ENCODE measurements around the gene RAVER2. TPM values are rescaled to one million over a fixed set of nuclear protein-coding genes. Genes with fewer than 3 reads are reported as not detected.
"Not testable (repeated sequence)": the region's sequence is repeated elsewhere in the genome, so short reads cannot be mapped to it uniquely, and the experiment has no call there.

The RAVER2 gene
- total and polyA plus RNA-seq, 4 donors: 2.9 to 30.2 (median 6.8) TPM

GRCh38 chr1:64811131-64811530 is 66.3 kb downstream of the RAVER2 start:
- TF ChIP-seq CTCF (IDR thresholded peaks at IDR 0.05; ENCODE audit: control extremely low read depth, extremely low read depth): no peak
- H3K9me3 ChIP-seq (ENCODE audit: control insufficient read depth in 4 of 4, insufficient read depth in 3 of 4, low read length in 3 of 4): no peaks in the 10 kb centered on the region
- ATAC-seq (ENCODE audit: insufficient read depth, low FRiP score): no peak
- peaks cover 0 to 12% (median 5%) of the 10 kb centered on the region in 4 donors for H3K36me3 ChIP-seq (ENCODE audit: control insufficient read depth in 4 of 4, insufficient read depth in 4 of 4, low read length in 4 of 4)
- DNase-seq: no peak
- peaks cover 0 to 3% (median 0%) of the 10 kb centered on the region in 5 donors for H3K4me1 ChIP-seq (ENCODE audit: control insufficient read depth in 5 of 5, insufficient read depth in 5 of 5, low read length in 5 of 5)
- H3K27me3 ChIP-seq (ENCODE audit: control insufficient read depth in 3 of 3, insufficient read depth in 3 of 3, low read length in 2 of 3): no peaks in the 10 kb centered on the region
- 94 to 96% methylated on average over 6 of the region's 6 CpGs for WGBS, 2 donors
- H3K4me3 ChIP-seq: no peak overlapping the region
- H3K9ac ChIP-seq (ENCODE audit: insufficient read depth in 1 of 2, low read length in 2 of 2): no peak overlapping the region
- no peak overlapping the region for H3K27ac ChIP-seq (ENCODE audit: low read depth in 1 of 2, low read length in 1 of 2)

GRCh38 chr1:64814427-64814826 is 69.6 kb downstream of the RAVER2 start:
- TF ChIP-seq CTCF (IDR thresholded peaks at IDR 0.05; ENCODE audit: control extremely low read depth, extremely low read depth): no peak
- Histone ChIP-seq H3K9ac (ENCODE audit: insufficient read depth in 1 of 2, low read length in 2 of 2) (no peak overlapping the region), H3K36me3 (ENCODE audit: control insufficient read depth in 4 of 4, insufficient read depth in 4 of 4, low read length in 4 of 4) (peaks cover 0 to 15% (median 5%) of the 10 kb centered on the region in 4 donors), H3K4me1 (ENCODE audit: control insufficient read depth in 5 of 5, insufficient read depth in 5 of 5, low read length in 5 of 5) (no peaks in the 10 kb centered on the region), H3K27ac (ENCODE audit: low read depth in 1 of 2, low read length in 1 of 2) (no peak overlapping the region), H3K9me3 (ENCODE audit: control insufficient read depth in 4 of 4, insufficient read depth in 3 of 4, low read length in 3 of 4) (no peaks in the 10 kb centered on the region), H3K27me3 (ENCODE audit: control insufficient read depth in 3 of 3, insufficient read depth in 3 of 3, low read length in 2 of 3) (no peaks in the 10 kb centered on the region), H3K4me3 (no peak overlapping the region)
- ATAC-seq (ENCODE audit: insufficient read depth, low FRiP score): no peak
- DNase-seq: no peak
- WGBS, 2 donors: 97 to 98% methylated on average over 1 of the region's 1 CpG

- not testable (repeated sequence) for H3K27me3 ChIP-seq (ENCODE audit: control insufficient read depth in 3 of 3, insufficient read depth in 3 of 3, low read length in 2 of 3); DNase-seq; H3K9ac ChIP-seq (ENCODE audit: insufficient read depth in 1 of 2, low read length in 2 of 2); H3K4me1 ChIP-seq (ENCODE audit: control insufficient read depth in 5 of 5, insufficient read depth in 5 of 5, low read length in 5 of 5); H3K27ac ChIP-seq (ENCODE audit: low read depth in 1 of 2, low read length in 1 of 2); ATAC-seq (ENCODE audit: insufficient read depth, low FRiP score); H3K4me3 ChIP-seq; H3K9me3 ChIP-seq (ENCODE audit: control insufficient read depth in 4 of 4, insufficient read depth in 3 of 4, low read length in 3 of 4)
- H3K36me3 ChIP-seq (ENCODE audit: control insufficient read depth in 4 of 4, insufficient read depth in 4 of 4, low read length in 4 of 4): peaks cover 0 to 17% (median 9%) of the 10 kb centered on the region in 4 donors
- 88 to 89% methylated on average over 5 of the region's 5 CpGs for WGBS, 2 donors
Measured at GRCh38 chr1:64817364-64817763, 72.5 kb downstream of the RAVER2 start.

DNA sequence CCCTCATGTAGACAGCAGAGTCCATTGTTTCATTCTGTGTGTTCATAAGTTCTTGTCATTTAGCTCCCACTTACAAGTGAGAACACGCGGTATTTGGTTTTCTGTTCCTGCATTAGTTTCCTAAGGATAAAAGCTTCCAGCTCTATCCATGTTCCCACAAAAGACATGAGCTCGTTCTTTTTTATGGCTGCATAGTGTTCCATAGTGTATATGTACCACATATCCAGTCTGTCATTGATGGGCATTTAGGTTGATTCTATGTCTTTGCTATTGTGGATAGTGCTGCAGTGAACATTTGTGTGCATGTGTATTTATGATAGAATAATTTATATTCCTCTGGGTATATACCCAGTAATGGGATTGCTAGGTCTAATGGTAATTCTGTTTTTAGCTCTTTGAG is 75.7 kb downstream of the RAVER2 start:
- not testable (repeated sequence) for H3K27me3 ChIP-seq (ENCODE audit: control insufficient read depth in 3 of 3, insufficient read depth in 3 of 3, low read length in 2 of 3); H3K36me3 ChIP-seq (ENCODE audit: control insufficient read depth in 4 of 4, insufficient read depth in 4 of 4, low read length in 4 of 4); H3K9me3 ChIP-seq (ENCODE audit: control insufficient read depth in 4 of 4, insufficient read depth in 3 of 4, low read length in 3 of 4); H3K4me3 ChIP-seq; H3K4me1 ChIP-seq (ENCODE audit: control insufficient read depth in 5 of 5, insufficient read depth in 5 of 5, low read length in 5 of 5); H3K27ac ChIP-seq (ENCODE audit: low read depth in 1 of 2, low read length in 1 of 2); ATAC-seq (ENCODE audit: insufficient read depth, low FRiP score); H3K9ac ChIP-seq (ENCODE audit: insufficient read depth in 1 of 2, low read length in 2 of 2); DNase-seq
- 95 to 97% methylated on average over 3 of the region's 3 CpGs for WGBS, 2 donors

DNA sequence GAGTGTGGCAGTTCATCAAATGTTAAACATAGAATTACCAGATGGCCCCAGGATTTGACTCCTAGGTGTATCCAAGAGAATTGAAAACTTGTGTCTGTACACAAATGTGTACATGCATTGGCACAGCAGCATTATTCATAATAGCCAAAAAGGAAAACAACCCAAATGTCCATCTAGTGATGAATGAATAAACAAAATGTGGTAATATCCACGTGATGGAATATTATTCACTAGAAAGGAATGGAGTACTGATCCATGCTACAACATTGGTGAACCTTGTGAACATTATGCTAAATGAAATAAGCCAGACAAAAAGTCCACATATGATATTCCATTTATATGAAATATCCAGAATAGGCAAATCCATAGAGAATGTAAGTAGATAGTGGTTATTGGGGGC is 77.7 kb downstream of the RAVER2 start:
- 46 to 52% methylated on average over 1 of the region's 1 CpG for WGBS, 2 donors
- no peak for ATAC-seq (ENCODE audit: insufficient read depth, low FRiP score)

More for the DNA sequence above, 77.7 kb downstream of the RAVER2 start:
- H3K27ac ChIP-seq (ENCODE audit: low read depth in 1 of 2, low read length in 1 of 2): no peak overlapping the region
- no peaks in the 10 kb centered on the region for H3K9me3 ChIP-seq (ENCODE audit: control insufficient read depth in 4 of 4, insufficient read depth in 3 of 4, low read length in 3 of 4)
- DNase-seq: no peak
- no peaks in the 10 kb centered on the region for H3K27me3 ChIP-seq (ENCODE audit: control insufficient read depth in 3 of 3, insufficient read depth in 3 of 3, low read length in 2 of 3)
- H3K9ac ChIP-seq (ENCODE audit: insufficient read depth in 1 of 2, low read length in 2 of 2): no peak overlapping the region
- H3K36me3 ChIP-seq (ENCODE audit: control insufficient read depth in 4 of 4, insufficient read depth in 4 of 4, low read length in 4 of 4): peaks cover 0 to 6% (median 4%) of the 10 kb centered on the region in 4 donors
- no peak overlapping the region for H3K4me3 ChIP-seq
- no peak for TF ChIP-seq CTCF (IDR thresholded peaks at IDR 0.05; ENCODE audit: control extremely low read depth, extremely low read depth)
- no peaks in the 10 kb centered on the region for H3K4me1 ChIP-seq (ENCODE audit: control insufficient read depth in 5 of 5, insufficient read depth in 5 of 5, low read length in 5 of 5)

Measured in lung (tissue), 12 donors.